HG03103 (cell line): ENCODE measurements around the gene FBXO15.

Experiments
- ATAC-seq: cut with Tn5 transposase; IDR thresholded peaks from one replicate; pipeline ENCODE4 v1.9.1; 2021; ENCODE audit warnings: low read depth; ENCODE audit not compliant: unreplicated experiment

Gene FBXO15, protein sequence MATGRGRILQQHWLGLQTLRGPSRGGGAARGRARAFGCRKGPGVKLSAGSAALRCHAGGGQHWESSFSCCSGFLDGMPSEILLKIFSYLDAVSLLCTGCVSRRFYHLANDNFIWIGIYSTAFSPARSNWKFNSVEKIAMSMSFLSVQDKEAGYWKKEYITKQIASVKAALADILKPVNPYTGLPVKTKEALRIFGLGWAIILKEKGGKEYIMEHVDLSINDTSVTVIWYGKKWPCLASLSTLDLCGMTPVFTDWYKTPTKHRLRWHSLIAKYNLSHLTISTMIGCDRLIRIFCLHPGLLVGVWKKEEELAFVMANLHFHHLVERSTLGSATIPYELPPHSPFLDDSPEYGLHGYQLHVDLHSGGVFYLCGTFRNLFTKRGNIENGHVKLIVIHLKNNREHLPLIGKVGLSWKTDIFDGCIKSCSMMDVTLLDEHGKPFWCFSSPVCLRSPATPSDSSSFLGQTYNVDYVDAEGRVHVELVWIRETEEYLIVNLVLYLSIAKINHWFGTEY

GRCh38 chr18:74147779-74148542 lies at the start of gene FBXO15, which contains the start of gene TIMM21:
Gene FBXO15, minus strand, starts transcription at chr18:74147834. Its CDS starts 49 bp downstream, at chr18:74147785.
Gene TIMM21, plus strand, starts transcription at chr18:74148523. Its CDS starts 286 bp downstream, at chr18:74148809.
- peak; percentile 89 for ATAC-seq

DNA sequence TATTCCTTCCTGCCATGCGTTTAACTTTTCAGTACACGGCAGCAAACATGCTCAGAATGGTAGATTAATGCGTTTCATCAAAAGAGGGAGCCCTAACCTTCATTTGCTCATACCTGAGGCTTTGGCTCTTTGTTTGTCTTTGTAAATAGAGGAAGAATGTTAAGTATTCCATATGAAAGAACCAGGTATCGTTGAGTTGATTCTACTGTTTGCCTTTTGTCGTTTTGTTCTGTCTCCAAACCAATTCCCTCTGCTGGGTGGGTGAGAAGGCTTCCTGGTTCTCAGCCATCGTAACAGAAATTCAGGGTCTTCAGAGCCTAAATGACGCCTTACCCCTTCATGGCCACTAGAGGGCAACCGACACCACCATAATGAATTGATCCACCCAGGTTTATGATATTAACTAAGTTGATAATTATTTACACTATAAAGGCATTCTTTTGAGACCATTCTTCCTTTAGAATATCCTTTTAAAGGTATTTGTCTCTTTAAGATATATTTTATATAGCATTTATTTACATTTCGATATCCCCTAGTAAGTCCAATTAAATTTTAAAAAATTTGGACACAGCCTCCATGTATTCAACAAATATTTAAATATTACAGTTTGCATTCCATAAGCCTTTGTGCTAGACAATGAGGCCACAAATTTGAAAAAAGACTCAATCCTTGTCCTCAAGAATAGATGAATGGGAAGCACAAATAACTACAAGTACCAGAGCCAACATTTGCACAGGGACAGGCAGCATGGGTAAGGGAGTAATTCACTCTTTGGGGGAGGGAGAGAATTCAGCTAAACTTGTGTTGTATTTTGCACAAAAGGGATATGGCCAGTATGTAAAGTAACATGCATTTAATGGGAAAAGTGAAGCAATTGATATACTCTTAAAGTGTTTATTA lies 48.8 kb upstream of the FBXO15 start:
- ATAC-seq: peak; percentile 80

- no peak for ATAC-seq
Observed at GRCh38 chr18:74194691-74195090, 47.1 kb upstream of the FBXO15 start.

DNA sequence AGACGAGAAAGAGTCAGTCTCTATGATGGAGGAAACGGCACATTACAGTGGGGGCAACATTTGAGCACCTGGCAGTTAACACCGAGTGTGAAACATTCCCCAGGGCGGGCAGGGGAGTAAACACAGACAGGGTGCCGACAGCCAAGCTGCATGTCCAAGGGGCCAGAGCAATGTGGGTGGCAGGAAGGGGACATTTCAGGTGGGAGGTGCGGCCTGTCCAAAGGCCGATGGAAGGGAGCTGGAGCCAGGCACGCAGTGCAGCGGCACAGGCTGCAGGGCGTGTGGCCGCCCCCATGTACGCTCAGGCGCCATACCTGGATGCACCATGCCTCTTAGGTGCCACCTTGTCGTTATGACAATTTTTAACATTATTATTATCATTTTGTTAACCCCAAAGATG lies 43.9 kb upstream of the FBXO15 start:
- ATAC-seq: no peak

- no peak for ATAC-seq
Observed at GRCh38 chr18:74190086-74190485, 42.5 kb upstream of the FBXO15 start.

GRCh38 chr18:74186661-74187060 lies 39.0 kb upstream of the FBXO15 start:
- ATAC-seq: no peak

DNA sequence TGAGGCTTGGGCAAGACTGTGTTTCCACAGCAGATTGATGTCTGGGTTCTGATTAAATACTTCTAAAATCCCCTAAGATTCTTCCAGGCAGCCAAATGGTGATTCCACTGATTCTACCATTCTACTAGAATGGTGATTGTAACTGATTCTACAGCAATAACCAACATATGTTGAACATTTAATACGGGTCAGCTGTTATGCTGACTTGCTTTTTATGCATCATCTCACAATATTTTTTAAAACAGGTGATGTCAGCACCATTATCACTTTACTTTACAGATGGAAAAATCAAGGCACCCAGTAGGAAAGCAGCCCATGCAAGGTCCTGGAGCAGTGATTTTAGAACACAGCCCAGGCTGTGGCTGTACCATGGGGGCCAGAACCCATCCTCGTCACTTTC lies 38.2 kb upstream of the FBXO15 start:
- ATAC-seq: no peak

DNA sequence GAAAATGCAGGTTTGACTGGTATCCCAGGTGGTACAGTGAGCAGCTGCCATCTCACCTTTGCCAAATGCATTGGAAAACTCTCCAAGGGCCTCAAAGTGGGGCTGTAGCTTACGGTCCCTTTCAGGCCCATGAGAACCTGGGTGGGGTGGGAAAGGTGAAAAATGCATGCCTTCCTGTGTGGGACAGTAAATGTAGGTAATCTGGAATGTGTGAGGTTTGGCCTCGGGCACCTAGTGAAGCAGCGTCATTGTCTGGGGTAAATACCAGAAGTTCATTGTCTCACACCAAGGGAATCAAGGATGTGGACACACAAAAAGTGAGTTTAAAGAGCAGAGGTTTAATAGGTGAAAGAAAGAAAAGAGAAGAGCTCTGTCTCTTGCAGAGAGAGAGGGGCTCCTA lies 37.2 kb upstream of the FBXO15 start:
- no peak for ATAC-seq

DNA sequence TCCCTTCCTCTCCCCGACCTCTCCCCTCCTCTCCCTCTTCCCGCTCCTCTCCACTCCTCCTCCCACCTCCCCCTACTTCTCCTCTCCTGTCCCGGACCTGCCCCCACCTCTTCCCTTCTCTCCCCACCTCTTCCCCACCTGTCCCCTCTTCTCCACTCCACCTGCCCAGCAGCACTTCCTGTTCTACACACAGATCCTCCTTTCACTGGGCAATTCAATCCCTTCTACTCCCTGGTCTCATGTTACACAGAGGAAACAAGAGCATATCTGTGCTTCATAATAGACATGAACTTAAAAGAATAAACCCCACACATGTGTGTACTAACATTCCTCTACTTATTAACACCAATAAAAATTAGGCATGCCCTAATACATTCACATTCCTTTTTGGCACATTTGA lies 35.5 kb upstream of the FBXO15 start:
- ATAC-seq: no peak

GRCh38 chr18:74182335-74182734 lies 34.7 kb upstream of the FBXO15 start:
- no peak for ATAC-seq

DNA sequence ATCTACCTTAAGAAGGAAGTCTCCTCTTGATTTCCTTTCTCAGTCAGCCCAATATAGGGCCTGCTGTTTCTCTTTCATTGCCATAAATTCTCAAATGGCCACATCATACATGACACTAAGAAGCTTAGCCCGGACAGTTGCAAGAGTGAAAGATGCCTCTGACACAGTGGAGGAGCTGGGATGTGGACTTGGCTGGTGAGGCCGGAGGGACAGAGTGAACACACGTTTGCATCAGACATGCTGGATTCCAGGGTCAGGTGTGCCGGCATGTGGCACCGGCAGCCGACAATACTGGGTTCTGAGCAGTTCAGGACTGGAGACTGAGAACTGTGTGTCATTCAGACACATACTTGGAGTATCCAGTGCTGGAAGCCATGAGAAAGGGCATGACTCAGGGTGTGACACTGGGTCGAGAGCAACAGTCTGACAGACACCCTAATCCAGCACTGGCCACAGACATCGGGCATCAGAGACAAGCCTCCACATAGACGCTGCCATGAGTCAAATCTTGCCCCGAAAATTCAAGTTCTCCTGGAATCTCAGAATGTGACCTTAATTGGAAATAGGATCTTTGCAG lies 32.1 kb upstream of the FBXO15 start:
- ATAC-seq: no peak

GRCh38 chr18:74178884-74179283 lies 31.2 kb upstream of the FBXO15 start:
- no peak for ATAC-seq

DNA sequence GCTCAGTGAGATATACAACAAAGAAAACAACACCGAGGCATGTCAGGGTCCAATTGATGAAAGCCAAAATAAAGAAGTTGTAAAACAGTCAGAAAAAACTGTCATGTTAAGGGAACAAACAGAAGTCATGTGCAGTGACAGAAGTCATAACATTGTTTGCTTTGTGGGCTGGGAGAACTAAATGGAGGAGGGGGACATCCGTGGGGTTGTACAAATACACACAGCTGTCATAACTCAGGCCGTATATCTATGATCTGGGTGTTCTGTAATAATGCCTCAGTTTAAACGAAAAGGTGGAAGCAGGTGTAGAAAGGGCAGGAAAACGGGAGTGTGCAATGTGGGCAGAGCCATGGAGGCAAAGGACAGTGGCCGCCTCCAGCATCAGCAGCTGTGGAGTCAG lies 28.0 kb upstream of the FBXO15 start:
- no peak for ATAC-seq

DNA sequence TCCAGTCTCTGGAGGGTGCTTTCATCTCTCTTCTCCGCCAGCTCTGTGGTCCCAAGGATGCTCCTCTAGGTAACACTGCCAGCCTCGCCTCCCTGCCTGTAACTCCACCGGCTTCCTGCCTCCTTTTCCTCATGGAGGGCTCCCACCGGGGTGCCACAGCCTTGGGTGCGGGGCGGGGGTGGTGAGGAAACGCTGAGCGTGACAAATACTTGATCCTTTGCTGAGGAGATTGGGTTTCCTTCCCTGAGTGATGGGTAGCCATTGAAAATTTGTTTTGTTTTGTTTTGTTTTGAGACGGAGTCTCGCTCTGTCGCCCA lies 25.8 kb upstream of the FBXO15 start:
- no peak for ATAC-seq

DNA sequence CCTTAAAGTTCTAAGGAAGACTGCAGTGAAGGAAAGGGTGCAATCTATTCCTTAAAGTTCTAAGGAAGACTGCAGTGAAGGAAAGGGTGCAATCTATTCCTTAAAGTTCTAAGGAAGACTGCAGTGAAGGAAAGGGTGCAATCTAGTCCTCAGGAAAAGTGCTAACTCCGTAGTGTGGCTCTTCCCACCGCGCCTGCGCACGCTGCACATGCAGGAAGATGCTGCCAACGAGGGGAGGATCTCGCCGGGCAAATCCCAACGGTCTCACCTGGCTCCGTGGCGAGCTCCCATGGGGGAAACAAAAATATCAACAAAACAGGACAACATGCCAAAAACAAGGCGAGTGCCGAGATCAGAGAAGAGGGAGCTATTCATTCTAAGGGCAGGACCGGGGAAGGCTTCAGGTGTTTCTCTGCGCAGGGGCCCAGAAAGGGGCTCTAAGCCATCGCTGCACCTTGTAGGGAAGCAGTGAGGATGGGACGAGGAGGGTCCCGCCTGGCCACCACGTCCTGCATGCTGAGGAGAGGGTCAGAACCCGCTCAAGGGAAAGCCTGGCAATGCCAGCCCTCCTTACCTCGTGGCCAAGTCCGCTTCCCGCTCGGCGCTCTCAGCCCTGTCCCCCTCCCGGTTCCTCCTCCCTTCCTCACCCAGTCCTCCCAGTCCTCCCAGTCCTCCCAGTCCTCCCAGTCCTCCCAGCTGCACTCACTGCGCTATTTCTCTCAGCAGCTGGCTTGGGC lies 25.2 kb upstream of the FBXO15 start:
- ATAC-seq: no peak

DNA sequence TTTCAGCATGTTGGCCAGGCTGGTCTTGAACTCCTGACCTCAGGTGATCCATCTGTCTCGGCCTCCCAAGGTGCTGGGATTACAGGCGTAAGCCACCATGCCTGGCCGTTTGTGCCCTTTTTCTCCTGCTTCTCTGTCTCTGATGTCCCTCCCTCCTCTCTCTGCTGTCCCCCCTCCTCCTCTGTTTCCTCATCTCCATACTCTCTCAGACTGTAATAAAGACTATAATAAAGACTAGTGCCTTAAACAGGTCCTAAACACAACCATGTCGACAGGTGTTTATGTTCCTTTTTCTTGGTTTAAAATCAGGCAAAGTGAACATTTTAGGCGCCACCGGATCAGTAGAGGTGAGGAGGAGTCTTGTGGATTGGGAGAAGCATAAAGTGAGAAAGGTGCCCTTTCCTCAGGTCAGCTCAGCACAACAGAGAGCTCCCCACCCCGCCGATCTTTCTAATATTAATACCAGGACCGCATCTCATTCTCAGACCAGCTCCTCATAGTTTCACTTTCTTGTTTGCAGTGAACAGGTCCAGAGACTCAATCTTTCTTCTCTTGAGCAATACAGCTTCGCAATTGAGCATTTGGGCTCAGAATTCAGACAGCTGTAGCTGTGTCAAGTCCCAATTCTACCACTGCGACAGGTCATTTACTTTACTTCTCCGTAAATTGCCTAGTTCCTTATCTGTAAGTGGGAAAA lies 24.4 kb upstream of the FBXO15 start:
- peak; percentile 99 for ATAC-seq

- ATAC-seq: no peak
Observed at GRCh38 chr18:74166386-74166785, 18.8 kb upstream of the FBXO15 start.

DNA sequence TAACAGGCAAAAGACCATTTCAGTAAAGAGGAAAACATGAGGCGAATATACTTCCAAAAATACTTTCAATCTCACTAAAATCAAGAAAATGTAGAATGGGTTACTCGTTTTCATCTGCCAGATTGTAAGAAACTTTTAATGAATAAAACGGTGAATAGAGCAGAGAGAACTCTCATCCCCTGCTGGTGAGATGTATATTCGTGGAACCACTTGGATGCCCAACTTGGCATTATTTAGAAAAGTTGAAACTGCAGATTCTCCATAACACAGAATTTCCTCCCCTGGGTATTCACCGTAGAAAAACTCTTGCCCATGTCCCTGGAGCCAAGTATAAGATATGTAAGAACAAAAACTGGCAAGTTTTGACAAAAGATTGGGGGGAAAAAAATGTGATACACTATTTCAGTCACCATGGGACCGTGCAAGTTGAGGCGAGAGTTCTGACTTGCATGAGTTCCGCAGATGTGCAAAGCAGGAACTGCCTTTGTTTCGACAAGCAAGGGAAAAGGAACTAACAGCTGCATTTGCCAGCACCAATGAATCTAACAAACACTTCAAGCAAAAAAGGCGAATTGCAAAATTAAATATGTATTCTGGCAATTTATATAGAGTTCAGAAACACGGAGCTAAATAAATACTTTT lies 15.5 kb upstream of the FBXO15 start:
- ATAC-seq: no peak

DNA sequence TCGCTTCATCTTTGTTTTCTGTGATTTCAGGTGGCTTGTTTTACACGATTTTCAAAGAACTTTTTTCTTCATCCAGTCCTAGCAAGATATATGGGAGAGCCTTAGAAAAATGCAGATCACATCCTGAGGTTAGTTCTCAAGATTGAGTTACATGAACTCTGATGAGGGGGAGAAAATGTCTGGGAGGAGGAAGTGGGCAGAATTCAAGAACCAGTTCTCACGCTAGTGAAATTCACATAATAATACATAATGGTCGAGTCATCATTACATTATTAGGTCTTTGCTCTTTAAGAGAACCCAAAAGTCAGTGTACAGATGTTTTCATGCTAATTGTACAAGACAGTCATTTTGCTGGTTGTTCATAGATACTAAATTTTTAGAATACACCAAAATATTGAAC lies 7.6 kb upstream of the FBXO15 start:
- ATAC-seq: no peak
